ENCODE data around the gene ANGPTL7. TPM values are rescaled to one million over a fixed set of nuclear protein-coding genes. Genes with fewer than 3 reads are reported as not detected.

Gene ANGPTL7, protein sequence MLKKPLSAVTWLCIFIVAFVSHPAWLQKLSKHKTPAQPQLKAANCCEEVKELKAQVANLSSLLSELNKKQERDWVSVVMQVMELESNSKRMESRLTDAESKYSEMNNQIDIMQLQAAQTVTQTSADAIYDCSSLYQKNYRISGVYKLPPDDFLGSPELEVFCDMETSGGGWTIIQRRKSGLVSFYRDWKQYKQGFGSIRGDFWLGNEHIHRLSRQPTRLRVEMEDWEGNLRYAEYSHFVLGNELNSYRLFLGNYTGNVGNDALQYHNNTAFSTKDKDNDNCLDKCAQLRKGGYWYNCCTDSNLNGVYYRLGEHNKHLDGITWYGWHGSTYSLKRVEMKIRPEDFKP
- not detected in 2 replicates for total RNA-seq

GRCh38 chr1:11188858-11189451 is at the start of gene ANGPTL7:
ANGPTL7 (plus strand) TSS chr1:11189355; CDS start chr1:11189580, 225 bp downstream.

Other genes starting within 250 kb of the ANGPTL7 start
- gene TARDBP, start 176.7 kb upstream of the ANGPTL7 start, total RNA-seq: 90.7 and 101 TPM in 2 replicates
- gene MASP2, start 142.1 kb upstream of the ANGPTL7 start, total RNA-seq: 0.09 TPM in 1 of 2 replicates, not detected in the other
- 16.2 and 18.7 TPM in 2 replicates for gene SRM, start 129.3 kb upstream of the ANGPTL7 start, total RNA-seq
- 48.7 and 49.9 TPM in 2 replicates for gene EXOSC10, start 89.5 kb upstream of the ANGPTL7 start, total RNA-seq
- gene MTOR, start 73.2 kb downstream of the ANGPTL7 start, total RNA-seq: 47.0 and 53.6 TPM in 2 replicates
- gene UBIAD1, start 83.8 kb downstream of the ANGPTL7 start, total RNA-seq: 6.6 and 8.0 TPM in 2 replicates

All from endothelial cell of coronary artery (primary cell).